Measurements from ENCODE around the gene SLC19A2.

The SLC19A2 gene

DNA sequence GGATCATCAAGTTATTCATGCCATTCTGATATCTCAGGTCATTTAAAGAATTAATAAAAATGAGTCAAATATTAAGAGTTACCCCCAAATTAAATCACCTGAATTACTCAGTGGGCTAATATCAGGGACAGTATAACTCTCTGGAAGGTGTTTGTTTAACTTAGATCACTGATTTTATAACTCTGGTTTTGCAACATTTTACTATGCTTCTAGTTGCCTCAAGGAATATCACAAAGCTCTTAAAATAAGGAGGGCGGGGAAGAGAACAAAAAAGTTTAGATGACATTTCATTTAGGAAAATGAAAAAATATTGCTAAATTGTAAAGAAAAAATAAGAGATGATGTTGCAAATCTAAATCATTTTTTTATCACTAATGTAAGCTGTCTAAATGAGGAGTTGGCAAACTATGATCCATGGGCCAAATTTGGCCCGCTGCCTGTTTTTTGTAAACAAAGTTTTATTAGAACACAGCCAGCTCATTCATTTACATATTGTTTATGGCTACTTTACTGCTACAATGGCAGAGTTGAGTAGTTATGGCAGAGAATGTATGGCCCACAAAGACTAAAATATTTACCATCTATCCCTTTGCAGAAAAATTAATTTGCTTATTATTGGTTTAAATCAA lies 31.9 kb upstream of the SLC19A2 start:
- in situ Hi-C loops (cut with MboI; ENCODE audit: low pct_unique_long_range_greater_than_20kb, low sequenced_read_pairs, unreplicated experiment) = no loop called here
- DNase-seq (ENCODE audit: low spot score) = no peak
- no peak for TF ChIP-seq CTCF (IDR thresholded peaks at IDR 0.05; ENCODE audit: extremely low read depth, insufficient read depth, missing control alignments)

DNA sequence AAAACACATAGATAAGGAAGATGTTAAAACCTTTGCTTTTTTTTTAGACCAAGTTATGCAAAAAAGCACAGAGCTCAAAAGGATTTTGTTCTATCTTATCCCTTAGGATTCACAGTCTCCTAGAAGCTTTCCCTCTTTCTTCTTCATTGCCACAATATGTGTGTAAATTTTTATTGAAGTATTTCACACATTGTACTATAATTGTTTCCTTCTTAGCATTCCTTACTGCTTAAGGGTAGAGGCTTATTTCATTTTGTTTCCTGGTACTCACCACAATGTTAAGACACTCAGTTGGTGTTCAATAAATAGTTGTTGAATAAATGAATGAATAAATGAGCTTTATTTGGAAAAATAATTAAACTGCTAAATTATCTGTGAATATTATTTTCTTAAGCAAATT lies 29.9 kb upstream of the SLC19A2 start:
- no peak for TF ChIP-seq CTCF (IDR thresholded peaks at IDR 0.05; ENCODE audit: extremely low read depth, insufficient read depth, missing control alignments)
- no peak for DNase-seq (ENCODE audit: low spot score)
- in situ Hi-C loops (cut with MboI; ENCODE audit: low pct_unique_long_range_greater_than_20kb, low sequenced_read_pairs, unreplicated experiment) = no loop called here

- no peak for TF ChIP-seq CTCF (IDR thresholded peaks at IDR 0.05; ENCODE audit: extremely low read depth, insufficient read depth, missing control alignments)
- no peak for DNase-seq (ENCODE audit: low spot score)
- in situ Hi-C loops (cut with MboI; ENCODE audit: low pct_unique_long_range_greater_than_20kb, low sequenced_read_pairs, unreplicated experiment) = no loop called here
Observed at GRCh38 chr1:169514566-169515270, 29.0 kb upstream of the SLC19A2 start.

DNA sequence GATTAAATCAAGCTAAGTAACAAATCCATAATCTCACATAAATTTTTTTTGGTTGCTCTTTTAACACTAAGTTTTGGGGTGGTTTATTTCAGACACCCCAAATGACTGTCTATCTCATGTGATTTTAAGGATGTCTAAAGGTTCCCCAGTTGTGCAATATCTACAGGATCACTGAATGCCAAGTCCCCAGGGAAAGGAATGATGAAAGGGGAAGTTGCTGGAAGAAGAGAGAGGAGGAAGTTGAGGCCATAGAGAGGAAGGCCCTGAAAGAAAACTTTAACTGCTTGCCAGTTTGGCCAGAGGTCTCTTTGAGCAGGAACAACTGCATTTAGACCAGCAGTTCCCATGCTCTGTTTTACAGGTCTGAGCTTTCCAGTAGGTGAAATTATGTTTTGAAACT lies 27.5 kb upstream of the SLC19A2 start:
- no peak for TF ChIP-seq CTCF (IDR thresholded peaks at IDR 0.05; ENCODE audit: extremely low read depth, insufficient read depth, missing control alignments)
- in situ Hi-C loops (cut with MboI; ENCODE audit: low pct_unique_long_range_greater_than_20kb, low sequenced_read_pairs, unreplicated experiment) = no loop called here
- DNase-seq (ENCODE audit: low spot score) = no peak

DNA sequence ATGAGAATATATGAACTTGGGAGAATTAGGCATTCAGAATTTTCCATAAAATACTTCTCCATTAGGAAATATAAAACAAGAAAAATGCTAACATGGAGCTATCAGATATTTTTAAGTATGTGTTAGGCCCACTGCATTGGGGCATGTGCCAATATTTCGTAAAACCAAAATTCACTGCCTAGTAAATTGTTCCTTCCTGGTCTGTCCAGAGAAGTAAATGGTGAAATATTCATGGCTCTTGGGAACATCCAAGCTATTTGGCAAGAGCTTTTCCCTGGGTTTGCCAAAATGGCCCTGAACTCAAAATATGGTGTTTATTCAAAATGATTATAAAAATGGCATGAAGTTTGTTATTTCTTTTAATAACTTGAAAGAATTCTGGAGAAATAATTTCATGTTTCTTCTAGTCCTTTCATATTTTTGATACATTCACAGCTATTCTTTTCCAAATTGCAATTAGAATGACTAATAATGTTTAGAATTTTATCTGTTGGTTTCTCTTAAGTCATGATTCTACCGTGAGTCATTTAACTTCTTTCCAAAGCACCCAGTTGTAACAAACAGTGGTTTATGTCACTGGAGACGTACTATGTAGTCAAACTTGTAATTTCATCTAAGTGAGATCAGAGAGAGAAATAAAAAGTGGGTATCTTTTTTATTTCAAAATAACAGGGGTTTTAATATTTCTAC lies 25.7 kb upstream of the SLC19A2 start:
- no peak for DNase-seq (ENCODE audit: low spot score)
- in situ Hi-C loops (cut with MboI; ENCODE audit: low pct_unique_long_range_greater_than_20kb, low sequenced_read_pairs, unreplicated experiment) = no loop called here
- no peak for TF ChIP-seq CTCF (IDR thresholded peaks at IDR 0.05; ENCODE audit: extremely low read depth, insufficient read depth, missing control alignments)

DNA sequence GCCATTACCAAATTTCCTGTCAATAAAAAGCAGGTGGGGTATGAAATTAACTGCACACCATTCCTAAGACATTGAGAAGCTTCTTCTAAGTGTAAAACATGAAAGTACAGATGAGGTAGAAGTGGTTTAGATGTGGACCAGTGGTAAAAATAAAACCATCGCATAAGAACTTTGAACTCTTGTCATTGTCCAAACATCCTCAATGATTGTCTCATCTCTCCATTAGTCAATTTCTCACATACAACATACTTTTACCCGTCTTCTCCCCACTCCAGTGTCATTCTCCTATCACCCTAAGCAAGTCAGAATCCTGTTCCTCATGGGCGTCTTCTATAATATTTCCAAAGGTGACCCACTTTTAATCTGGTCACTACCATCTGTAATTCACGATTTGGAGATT lies 24.3 kb upstream of the SLC19A2 start:
- TF ChIP-seq CTCF (IDR thresholded peaks at IDR 0.05; ENCODE audit: extremely low read depth, insufficient read depth, missing control alignments) = no peak
- in situ Hi-C loops (cut with MboI; ENCODE audit: low pct_unique_long_range_greater_than_20kb, low sequenced_read_pairs, unreplicated experiment) = no loop called here
- DNase-seq (ENCODE audit: low spot score) = no peak

Measured in GM13977 (cell line).